ENCODE data around the gene RALGAPB.
"Not testable (repeated sequence)": the region's sequence is repeated elsewhere in the genome, so short reads cannot be mapped to it uniquely, and the experiment has no call there.

RALGAPB gene

GRCh38 chr20:38586181-38586525 lies 113.5 kb downstream of the RALGAPB start:
- no peak for DNase-seq

- no peak for DNase-seq
These were observed 115.7 kb downstream of the RALGAPB start for GRCh38 chr20:38588303-38588702.

- DNase-seq = no peak
These were observed 116.7 kb downstream of the RALGAPB start for GRCh38 chr20:38589351-38589750.

GRCh38 chr20:38589967-38590675 lies 117.5 kb downstream of the RALGAPB start:
- no peak for DNase-seq

- no peak for DNase-seq
These were observed 118.2 kb downstream of the RALGAPB start for GRCh38 chr20:38590676-38591473.

- no peak for DNase-seq
These were observed 119.1 kb downstream of the RALGAPB start for GRCh38 chr20:38591474-38592410.

GRCh38 chr20:38592411-38592790 lies 119.8 kb downstream of the RALGAPB start:
- DNase-seq = not testable (repeated sequence)

GRCh38 chr20:38594281-38594680 lies 121.6 kb downstream of the RALGAPB start:
- not testable (repeated sequence) for DNase-seq

- not testable (repeated sequence) for DNase-seq
These were observed 123.2 kb downstream of the RALGAPB start for GRCh38 chr20:38595886-38596285.

- no peak for DNase-seq
These were observed 126.8 kb downstream of the RALGAPB start for GRCh38 chr20:38599410-38599882.

- no peak for DNase-seq
These were observed 127.4 kb downstream of the RALGAPB start for GRCh38 chr20:38600057-38600456.

GRCh38 chr20:38601216-38602184 lies 128.9 kb downstream of the RALGAPB start, which contains the start of gene ARHGAP40:
Gene ARHGAP40 (plus strand): TSS chr20:38601809.
- peak in 1 of 2 experiments; percentile 9 for DNase-seq

GRCh38 chr20:38602185-38602581 lies 129.5 kb downstream of the RALGAPB start:
- no peak for DNase-seq

- DNase-seq = no peak
These were observed 130.6 kb downstream of the RALGAPB start for GRCh38 chr20:38603286-38603685.

GRCh38 chr20:38604873-38605303 lies 132.2 kb downstream of the RALGAPB start:
- no peak for DNase-seq

GRCh38 chr20:38607351-38607750 lies 134.7 kb downstream of the RALGAPB start:
- DNase-seq = no peak

- DNase-seq = no peak
These were observed 135.5 kb downstream of the RALGAPB start for GRCh38 chr20:38608188-38608587.

- no peak for DNase-seq
These were observed 137.2 kb downstream of the RALGAPB start for GRCh38 chr20:38609815-38610214.

GRCh38 chr20:38610521-38610920 lies 137.9 kb downstream of the RALGAPB start:
- no peak for DNase-seq

- no peak for DNase-seq
These were observed 140.3 kb downstream of the RALGAPB start for GRCh38 chr20:38612751-38613515.

- no peak for DNase-seq
These were observed 142.6 kb downstream of the RALGAPB start for GRCh38 chr20:38615283-38615682.
